Eye (tissue), 1 donor: ENCODE measurements around the gene ITPKC.
"Not testable (repeated sequence)": the region's sequence is repeated elsewhere in the genome, so short reads cannot be mapped to it uniquely, and the experiment has no call there.

Experiments used
- DNase-seq: peaks from one replicate; pipeline ENCODE4 v3.0.0-alpha.2; 2015

The ITPKC gene

DNA sequence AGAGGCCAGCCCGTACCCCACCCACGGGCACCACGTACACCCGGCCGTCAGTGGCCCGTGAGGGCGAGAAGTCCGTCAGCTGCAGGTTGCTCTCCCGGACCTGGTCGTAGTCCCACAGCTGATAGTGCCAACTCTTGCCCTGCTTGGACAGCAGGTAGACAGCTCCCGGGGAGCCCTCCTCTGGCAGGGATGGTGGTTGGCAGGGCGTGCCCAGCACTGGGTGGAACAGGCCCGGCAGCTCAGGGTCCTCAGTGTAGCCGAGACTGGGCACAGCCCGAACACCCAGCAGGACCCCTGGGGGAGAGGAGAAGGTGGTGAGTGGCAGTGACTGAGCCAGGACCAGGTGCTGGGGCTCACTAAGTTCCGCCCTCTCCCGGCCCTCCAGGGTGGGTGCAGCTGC lies 25.6 kb downstream of the ITPKC start:
- DNase-seq, result no peak

- no peak for DNase-seq
Observed at GRCh38 chr19:40742886-40743285, 26.0 kb downstream of the ITPKC start.

DNA sequence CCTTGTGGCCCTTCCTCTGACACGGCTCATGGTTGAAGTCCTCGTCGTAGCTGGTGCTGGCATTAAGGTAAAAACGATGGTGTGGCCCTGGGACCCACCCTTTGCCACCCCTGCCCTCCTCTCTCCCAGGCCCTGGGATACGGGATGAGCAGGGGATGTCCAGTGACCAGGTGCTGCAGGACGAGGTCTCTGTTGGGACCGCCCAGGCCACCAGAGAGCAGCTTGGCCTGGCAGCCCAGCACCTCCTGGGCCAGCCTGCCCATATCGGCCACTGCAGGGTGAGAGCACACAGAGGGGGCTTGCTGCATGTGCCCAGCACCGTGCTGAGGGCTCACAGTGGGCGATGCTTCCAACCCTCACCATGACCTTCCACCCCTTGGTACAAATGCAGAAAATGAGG lies 27.0 kb downstream of the ITPKC start:
- no peak for DNase-seq

GRCh38 chr19:40744554-40745401 lies 27.9 kb downstream of the ITPKC start:
- DNase-seq, result no peak

- no peak for DNase-seq
Observed at GRCh38 chr19:40745402-40745780, 28.5 kb downstream of the ITPKC start.

DNA sequence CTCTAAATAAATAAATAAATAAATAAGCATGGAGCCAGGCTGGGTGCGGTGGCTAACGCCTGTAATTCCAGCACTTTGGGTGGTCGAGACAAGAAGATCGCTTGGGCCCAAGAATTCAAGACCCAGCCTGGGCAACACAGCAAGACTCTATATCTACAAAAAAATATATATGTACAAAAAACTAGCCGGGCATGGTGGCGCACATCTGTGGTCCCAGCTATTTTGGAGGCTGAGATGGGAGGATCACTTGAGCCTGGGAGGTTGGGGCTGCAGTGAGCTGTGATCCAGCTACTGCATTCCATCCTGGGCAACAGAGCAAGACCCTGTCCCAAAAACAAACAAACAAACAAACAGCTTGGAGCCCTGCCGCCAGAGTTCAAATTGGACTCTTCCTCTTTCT lies 30.6 kb downstream of the ITPKC start:
- DNase-seq, result no peak

- peak; percentile 100 for DNase-seq
Observed at GRCh38 chr19:40750058-40750873, 33.4 kb downstream of the ITPKC start, which contains the start of gene ACTMAP. ACTMAP (minus strand) TSS chr19:40750477; CDS start chr19:40749803, 674 bp downstream.

GRCh38 chr19:40750874-40751537 lies 34.1 kb downstream of the ITPKC start, which contains the start of gene SNRPA:
SNRPA (plus strand) TSS chr19:40751203; CDS start chr19:40751409, 206 bp downstream.
- peak; percentile 100 for DNase-seq

GRCh38 chr19:40752257-40752781 lies 35.4 kb downstream of the ITPKC start:
- DNase-seq, result no peak

- DNase-seq, result no peak
Observed at GRCh38 chr19:40754611-40755247, 37.8 kb downstream of the ITPKC start.

DNA sequence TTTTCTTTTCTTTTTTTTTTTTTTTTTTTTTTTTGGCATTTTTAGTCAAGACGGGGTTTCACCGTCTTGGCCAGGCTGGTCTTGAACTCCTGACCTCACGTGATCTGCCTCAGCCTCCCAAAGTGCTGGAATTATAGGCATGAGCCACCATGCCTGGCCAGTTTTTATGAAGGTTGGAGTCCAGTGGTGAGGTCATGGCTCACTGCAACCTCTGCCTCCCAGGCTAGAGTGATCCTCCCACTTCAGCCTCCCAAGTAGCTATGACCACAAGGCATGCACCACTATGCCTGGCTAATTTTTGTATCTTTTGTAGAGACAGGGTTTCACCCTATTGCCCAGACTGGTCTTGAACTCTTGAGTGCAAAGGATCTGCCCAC lies 38.3 kb downstream of the ITPKC start:
- no peak for DNase-seq

DNA sequence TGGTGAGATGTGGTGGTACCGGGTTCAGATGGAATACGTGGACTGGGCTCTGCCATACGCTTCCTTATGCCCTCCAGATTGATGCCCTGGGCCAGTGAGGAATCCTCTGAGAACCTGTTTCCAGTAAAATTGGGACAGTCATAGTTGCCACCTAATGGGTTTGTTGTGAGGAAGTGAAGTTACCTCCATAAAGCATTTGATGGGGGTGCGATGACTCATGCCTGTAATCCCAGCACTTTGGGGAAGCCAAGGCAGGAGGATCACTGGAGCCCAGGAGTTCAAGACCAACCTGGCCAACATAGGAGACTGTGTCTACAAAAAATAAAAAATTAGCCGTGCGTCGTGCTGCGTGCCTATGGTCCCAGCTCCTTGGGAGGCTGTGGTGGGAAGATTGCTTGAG lies 38.9 kb downstream of the ITPKC start:
- DNase-seq, result no peak

- no peak for DNase-seq
Observed at GRCh38 chr19:40756502-40757110, 39.7 kb downstream of the ITPKC start.

- no peak for DNase-seq
Observed at GRCh38 chr19:40758491-40758890, 41.6 kb downstream of the ITPKC start.

GRCh38 chr19:40759352-40759751 lies 42.4 kb downstream of the ITPKC start:
- DNase-seq, result no peak

DNA sequence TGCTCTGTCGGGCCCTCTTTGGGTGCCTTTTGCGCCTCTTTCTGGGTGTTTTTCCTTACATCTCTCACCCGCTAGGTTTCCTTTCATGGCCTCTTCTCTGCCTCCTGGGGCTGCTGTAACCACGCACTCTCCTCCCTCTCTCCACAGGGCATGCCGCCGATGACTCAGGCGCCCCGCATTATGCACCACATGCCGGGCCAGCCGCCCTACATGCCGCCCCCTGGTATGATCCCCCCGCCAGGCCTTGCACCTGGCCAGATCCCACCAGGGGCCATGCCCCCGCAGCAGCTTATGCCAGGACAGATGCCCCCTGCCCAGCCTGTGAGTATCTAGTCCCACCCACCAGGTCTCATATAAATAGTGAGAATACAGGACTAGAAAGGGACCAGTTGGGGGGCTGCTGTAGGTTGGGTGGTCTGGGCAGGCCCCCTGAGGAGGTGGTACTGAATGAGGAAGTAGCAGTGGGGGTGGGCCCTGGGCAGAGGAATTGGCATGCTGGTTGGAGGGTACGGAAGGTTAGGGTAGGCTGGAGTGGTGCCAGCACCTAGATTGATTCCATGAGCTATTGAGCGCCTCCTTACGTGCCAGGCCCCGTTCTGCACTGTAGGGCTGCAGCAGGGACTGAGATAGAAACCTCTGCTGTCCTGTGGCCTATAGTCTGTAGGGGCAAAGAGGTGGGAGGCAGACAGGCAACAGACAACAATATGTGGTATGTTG lies 46.0 kb downstream of the ITPKC start:
- DNase-seq, result no peak

- no peak for DNase-seq
Observed at GRCh38 chr19:40763526-40763925, 46.6 kb downstream of the ITPKC start.

GRCh38 chr19:40763963-40764362 lies 47.1 kb downstream of the ITPKC start:
- DNase-seq, result no peak

- not testable (repeated sequence) for DNase-seq
Observed at GRCh38 chr19:40766385-40766784, 49.5 kb downstream of the ITPKC start.

DNA sequence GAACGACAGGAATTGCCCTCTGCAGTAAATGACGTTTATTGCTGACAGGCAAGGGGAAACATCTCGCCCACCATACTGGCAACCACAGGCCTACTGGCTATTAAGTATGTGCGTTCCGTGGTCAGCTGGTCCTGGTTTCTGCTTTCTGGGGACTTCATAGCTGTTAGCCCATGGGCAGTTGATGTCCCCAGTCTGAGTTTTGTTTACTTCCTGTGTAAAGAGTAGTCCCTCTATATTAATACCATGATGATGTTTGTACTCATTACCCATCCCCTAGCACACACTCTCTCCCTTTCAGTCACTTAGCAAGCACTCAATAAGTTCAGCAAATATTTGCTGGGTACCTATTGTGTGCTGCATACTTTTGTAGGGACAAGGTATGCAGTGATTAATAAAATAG lies 52.0 kb downstream of the ITPKC start:
- no peak for DNase-seq

GRCh38 chr19:40771101-40771862 lies 54.4 kb downstream of the ITPKC start:
- DNase-seq, result not testable (repeated sequence)
